ENCODE results near the gene GPR161. TPM values are rescaled to one million over a fixed set of nuclear protein-coding genes. Genes with fewer than 3 reads are reported as not detected.

GPR161 gene
- total and polyA plus RNA-seq, 2 of the 13 experiments (the other 11 are each of a cell fraction or from before 2014, with no cell fraction given) = 0.13 to 0.35 TPM

DNA sequence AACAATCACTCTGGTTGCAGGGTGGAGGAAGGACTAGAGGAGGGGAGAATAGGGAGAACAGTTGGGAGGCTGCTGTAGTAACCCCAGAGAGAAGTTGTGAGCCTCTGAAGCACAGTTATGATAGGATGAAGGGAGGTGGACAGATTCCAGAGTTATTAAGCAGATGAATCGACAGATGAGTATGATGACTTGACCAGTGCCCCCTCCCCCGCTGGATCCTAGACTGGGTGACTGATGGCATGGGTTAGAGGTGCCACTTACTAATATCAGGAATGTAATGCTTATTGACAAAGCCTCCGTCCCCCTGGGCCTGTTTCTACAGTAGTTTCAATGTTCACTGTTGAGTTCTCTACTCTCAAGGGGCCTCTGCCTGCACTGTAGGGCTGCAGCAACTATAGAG lies 28.0 kb upstream of the GPR161 start:
- no peak overlapping the region for H3K9ac ChIP-seq (ENCODE audit: insufficient read depth, low read depth, low read length)
- intact Hi-C loops (cut with micrococcal nuclease; ENCODE audit: unreplicated experiment) (no loop called here), in situ Hi-C loops (cut with HindIII; ENCODE audit: extremely low pct_ligation_motif_present, low pct_unique_long_range_greater_than_20kb) (no loop called here)
- ChIA-PET POLR2A (interaction anchor here (0.8 kb wide), 1 partner anchor 14 kb away, joined by 4 read pairs; the partner anchor contains the start of gene TIPRL), CTCF (ENCODE audit: low intra/inter-chr PET ratio, low total read pairs) (no interaction called here)
- no peaks in the 10 kb centered on the region for H3K79me2 ChIP-seq (ENCODE audit: insufficient read depth, low read length)
- DNase-seq (ENCODE audit: low spot score) (no peak), ATAC-seq (no peak), FAIRE-seq (no peak)
- 49% methylated on average over 3 of the region's 3 CpGs for WGBS (ENCODE audit: low lambda C conversion rate)
- no peaks in the 10 kb centered on the region for H3K27me3 ChIP-seq (ENCODE audit: control insufficient read depth in 1 of 2, insufficient read depth in 2 of 2, low read length in 2 of 2)
- H3K4me3 ChIP-seq (replicated peaks in 1 of 3; ENCODE audit: insufficient read depth in 1 of 3, low read depth in 2 of 3, low read length in 3 of 3) = no peak overlapping the region
- H2AFZ ChIP-seq (ENCODE audit: low read length) = no peak overlapping the region
- H3K4me1 ChIP-seq (ENCODE audit: insufficient read depth, low read length) = no peaks in the 10 kb centered on the region
- H3K27ac ChIP-seq (ENCODE audit: extremely low read length, insufficient read depth, low read length) = no peak overlapping the region
- no peak overlapping the region for H3K4me2 ChIP-seq (ENCODE audit: low read depth, low read length)
- no TSS peak for BruUV-seq (replicated peaks)
- H3K9me3 ChIP-seq (ENCODE audit: low read length) = peaks cover 7% of the 10 kb centered on the region; the same call in 1 of the 2 replicates
- no peaks in the 10 kb centered on the region for H4K20me1 ChIP-seq (ENCODE audit: insufficient read depth, low read length)
- TF ChIP-seq MED1 (CRISPR knock-in tag; IDR thresholded peaks at IDR 0.05) (no peak), ZNF777 (CRISPR knock-in tag; IDR thresholded peaks at IDR 0.05) (no peak), YEATS4 (CRISPR knock-in tag; IDR thresholded peaks at IDR 0.05; ENCODE audit: borderline replicate concordance) (no peak)
- TF ChIP-seq, protein P1, sequence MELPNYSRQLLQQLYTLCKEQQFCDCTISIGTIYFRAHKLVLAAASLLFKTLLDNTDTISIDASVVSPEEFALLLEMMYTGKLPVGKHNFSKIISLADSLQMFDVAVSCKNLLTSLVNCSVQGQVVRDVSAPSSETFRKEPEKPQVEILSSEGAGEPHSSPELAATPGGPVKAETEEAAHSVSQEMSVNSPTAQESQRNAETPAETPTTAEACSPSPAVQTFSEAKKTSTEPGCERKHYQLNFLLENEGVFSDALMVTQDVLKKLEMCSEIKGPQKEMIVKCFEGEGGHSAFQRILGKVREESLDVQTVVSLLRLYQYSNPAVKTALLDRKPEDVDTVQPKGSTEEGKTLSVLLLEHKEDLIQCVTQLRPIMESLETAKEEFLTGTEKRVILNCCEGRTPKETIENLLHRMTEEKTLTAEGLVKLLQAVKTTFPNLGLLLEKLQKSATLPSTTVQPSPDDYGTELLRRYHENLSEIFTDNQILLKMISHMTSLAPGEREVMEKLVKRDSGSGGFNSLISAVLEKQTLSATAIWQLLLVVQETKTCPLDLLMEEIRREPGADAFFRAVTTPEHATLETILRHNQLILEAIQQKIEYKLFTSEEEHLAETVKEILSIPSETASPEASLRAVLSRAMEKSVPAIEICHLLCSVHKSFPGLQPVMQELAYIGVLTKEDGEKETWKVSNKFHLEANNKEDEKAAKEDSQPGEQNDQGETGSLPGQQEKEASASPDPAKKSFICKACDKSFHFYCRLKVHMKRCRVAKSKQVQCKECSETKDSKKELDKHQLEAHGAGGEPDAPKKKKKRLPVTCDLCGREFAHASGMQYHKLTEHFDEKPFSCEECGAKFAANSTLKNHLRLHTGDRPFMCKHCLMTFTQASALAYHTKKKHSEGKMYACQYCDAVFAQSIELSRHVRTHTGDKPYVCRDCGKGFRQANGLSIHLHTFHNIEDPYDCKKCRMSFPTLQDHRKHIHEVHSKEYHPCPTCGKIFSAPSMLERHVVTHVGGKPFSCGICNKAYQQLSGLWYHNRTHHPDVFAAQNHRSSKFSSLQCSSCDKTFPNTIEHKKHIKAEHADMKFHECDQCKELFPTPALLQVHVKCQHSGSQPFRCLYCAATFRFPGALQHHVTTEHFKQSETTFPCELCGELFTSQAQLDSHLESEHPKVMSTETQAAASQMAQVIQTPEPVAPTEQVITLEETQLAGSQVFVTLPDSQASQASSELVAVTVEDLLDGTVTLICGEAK (IDR thresholded peaks at IDR 0.05) = no peak
- TF ChIP-seq, protein P1 (CRISPR knock-in tag; IDR thresholded peaks at IDR 0.05) = no peak
- no peaks in the 10 kb centered on the region for H3K36me3 ChIP-seq (replicated peaks in 1 of 2; ENCODE audit: control insufficient read depth in 1 of 2, insufficient read depth in 2 of 2, low read length in 2 of 2)
